Neural cell (in vitro differentiated cells): ENCODE data around the gene TMEFF2. TPM values are rescaled to one million over a fixed set of nuclear protein-coding genes. Genes with fewer than 3 reads are reported as not detected.

ENCODE experiments used
- H2AFZ ChIP-seq: fragments of 200-600, 300-800 bp; sonication (generic), shearing (Covaris generic); 2 replicates; pipeline ENCODE4 v1.6.0; 2014; ENCODE audit warnings: low read depth, mild to moderate bottlenecking, antibody characterized with exemption, low read length, moderate library complexity
- H3F3A ChIP-seq: fragments of 200-600 bp; shearing (Covaris generic); 2 replicates; pipeline ENCODE4 v1.6.1; 2016; ENCODE audit warnings: mild to moderate bottlenecking, moderate library complexity, mixed read lengths, antibody characterized with exemption, low read length; ENCODE audit not compliant: insufficient read depth, poor library complexity, severe bottlenecking
- H3K27ac ChIP-seq: fragments of 200-600, 300-800 bp; sonication (generic), shearing (Covaris generic); 2 replicates; pipeline ENCODE4 v1.5.1; 2014; ENCODE audit warnings: mild to moderate bottlenecking, low read length, moderate library complexity
- H3K27me3 ChIP-seq: fragments of 300-800, 200-600 bp; sonication (generic), shearing (Covaris generic); 2 replicates; pipeline ENCODE4 v1.6.0; 2014; ENCODE audit warnings: mild to moderate bottlenecking, low read depth, low read length, moderate library complexity; ENCODE audit not compliant: insufficient read depth
- H3K36me3 ChIP-seq: fragments of 300-800, 200-600 bp; sonication (generic), shearing (Covaris generic); 2 replicates; pipeline ENCODE4 v1.5.1; 2014; ENCODE audit warnings: mild to moderate bottlenecking, antibody characterized with exemption, low read length, moderate library complexity; ENCODE audit not compliant: insufficient read depth
- H3K4me2 ChIP-seq: fragments of 300-800, 200-600 bp; sonication (generic), shearing (Covaris generic); 2 replicates; pipeline ENCODE4 v1.6.0; 2014; ENCODE audit warnings: mild to moderate bottlenecking, low read length
- H3K4me3 ChIP-seq: fragments of 300-800, 200-600 bp; sonication (generic), shearing (Covaris generic); 2 replicates; pipeline ENCODE4 v1.5.1; 2014; ENCODE audit warnings: mild to moderate bottlenecking, low read length, moderate library complexity
- H3K79me2 ChIP-seq: fragments of 200-600 bp; shearing (Covaris generic); replicated peaks from 2 replicates; pipeline ENCODE4 v1.6.0; 2014; ENCODE audit warnings: mild to moderate bottlenecking, low read length, moderate library complexity; ENCODE audit not compliant: insufficient read depth
- H3K9ac ChIP-seq: fragments of 300-800, 200-600 bp; sonication (generic), shearing (Covaris generic); 2 replicates; pipeline ENCODE4 v1.6.1; 2016; ENCODE audit warnings: mild to moderate bottlenecking, low read length, mixed read lengths
- H3K9me2 ChIP-seq: fragments of 200-600 bp; shearing (Covaris generic); 2 replicates; pipeline ENCODE4 v1.6.1; 2016; ENCODE audit warnings: mild to moderate bottlenecking, low read length, mixed read lengths; ENCODE audit not compliant: insufficient read depth
- H3K9me3 ChIP-seq: fragments of 200-600, 300-800 bp; sonication (generic), shearing (Covaris generic); 2 replicates; pipeline ENCODE4 v1.6.1; 2016; ENCODE audit warnings: mild to moderate bottlenecking, mixed run types, low read length, moderate library complexity, mixed read lengths
- H4K20me1 ChIP-seq: fragments of 200-600 bp; shearing (Covaris generic); 2 replicates; pipeline ENCODE4 v1.6.1; 2016; ENCODE audit warnings: mild to moderate bottlenecking, mixed run types; ENCODE audit not compliant: insufficient read depth
- EP300 ChIP-seq: fragments of 450-650 bp; conservative IDR thresholded peaks from 2 replicates; pipeline ENCODE4 v1.6.1; 2014; ENCODE audit warnings: antibody characterized with exemption, mild to moderate bottlenecking, moderate library complexity; ENCODE audit not compliant: poor library complexity, severe bottlenecking
- EZH2 ChIP-seq: fragments of 200-600, 300-800 bp; shearing (Covaris generic), sonication (generic); IDR thresholded peaks from 2 replicates; pipeline ENCODE4 v1.6.1; 2014; ENCODE audit warnings: antibody characterized with exemption, low read length, borderline replicate concordance, mild to moderate bottlenecking; ENCODE audit not compliant: insufficient read depth, poor library complexity, severe bottlenecking
- RAD21 ChIP-seq: fragments of 450-650 bp; conservative IDR thresholded peaks from 2 replicates; pipeline ENCODE4 v1.6.1; 2014; ENCODE audit warnings: antibody characterized with exemption, mild to moderate bottlenecking, moderate library complexity
- SMC3 ChIP-seq: fragments of 450-650 bp; conservative IDR thresholded peaks from 2 replicates; pipeline ENCODE4 v1.6.1; 2014; ENCODE audit warnings: antibody characterized with exemption, mild to moderate bottlenecking, moderate library complexity; ENCODE audit not compliant: poor library complexity
- TAF1 ChIP-seq: IDR thresholded peaks from 2 replicates; pipeline ENCODE4 v1.6.1; 2012; ENCODE audit warnings: low read depth
- polyA plus RNA-seq: library from polyadenylated mRNA; depleted of rRNA; stranded (reverse); fragments of >200 nt; gene quantifications from 2 replicates; pipeline ENCODE4 v1.2.3, GENCODE V29; 2014
- TF ChIP-seq, protein P1 (sequence below): fragments of 450-650 bp; IDR thresholded peaks from 2 replicates; pipeline ENCODE4 v1.5.1; 2014; ENCODE audit warnings: antibody characterized with exemption, mild to moderate bottlenecking, moderate library complexity; ENCODE audit not compliant: poor library complexity, severe bottlenecking
- TF ChIP-seq, protein P2 (sequence below): IDR thresholded peaks from 2 replicates; pipeline ENCODE4 v1.6.1; 2012; ENCODE audit warnings: borderline replicate concordance

TMEFF2 gene
- polyA plus RNA-seq, 1 donor from 2014 or later = 24.6 TPM

DNA sequence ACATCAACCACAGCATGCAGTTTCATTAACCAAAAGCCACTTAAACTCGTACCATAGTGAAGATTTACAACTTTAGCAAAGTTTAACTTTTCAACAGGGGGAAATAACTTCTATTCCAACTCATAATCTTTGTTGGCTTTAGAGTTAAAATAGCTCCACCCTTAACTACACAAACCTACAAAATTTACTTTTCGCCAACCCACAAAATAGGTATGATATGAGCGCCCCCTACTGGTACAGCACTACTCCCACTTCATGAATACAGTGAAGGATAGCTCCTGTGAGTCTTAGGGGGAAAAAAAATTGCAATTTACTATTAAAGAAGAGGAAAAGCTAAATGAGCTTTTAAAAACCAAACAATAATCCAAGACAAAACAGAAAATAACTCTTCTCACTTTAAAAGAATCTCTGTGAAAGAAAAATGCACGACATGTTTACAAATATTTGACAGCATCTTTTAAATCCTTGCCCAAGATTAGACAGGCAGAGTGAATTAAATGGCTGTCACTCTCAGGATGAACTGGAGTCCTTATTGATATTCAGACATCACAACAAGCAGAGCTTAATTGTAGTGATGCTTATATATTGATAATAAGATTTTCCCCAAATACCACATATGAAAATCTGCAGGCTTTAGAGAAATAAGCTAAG lies 32.2 kb downstream of the TMEFF2 start:
- no peak overlapping the region for H3K4me3 ChIP-seq
- no peak overlapping the region for H3K9ac ChIP-seq
- H3K27me3 ChIP-seq = no peaks in the 10 kb centered on the region
- no peaks in the 10 kb centered on the region for H3K9me3 ChIP-seq
- H3K79me2 ChIP-seq = no peaks in the 10 kb centered on the region
- H3K9me2 ChIP-seq = no peaks in the 10 kb centered on the region
- no peak overlapping the region for H3K27ac ChIP-seq
- H3F3A ChIP-seq = no peaks in the 10 kb centered on the region
- TF ChIP-seq EP300 (peak; percentile 26), RAD21 (peak; percentile 90), SMC3 (peak; percentile 88), EZH2 (no peak)
- TF ChIP-seq, protein P1, sequence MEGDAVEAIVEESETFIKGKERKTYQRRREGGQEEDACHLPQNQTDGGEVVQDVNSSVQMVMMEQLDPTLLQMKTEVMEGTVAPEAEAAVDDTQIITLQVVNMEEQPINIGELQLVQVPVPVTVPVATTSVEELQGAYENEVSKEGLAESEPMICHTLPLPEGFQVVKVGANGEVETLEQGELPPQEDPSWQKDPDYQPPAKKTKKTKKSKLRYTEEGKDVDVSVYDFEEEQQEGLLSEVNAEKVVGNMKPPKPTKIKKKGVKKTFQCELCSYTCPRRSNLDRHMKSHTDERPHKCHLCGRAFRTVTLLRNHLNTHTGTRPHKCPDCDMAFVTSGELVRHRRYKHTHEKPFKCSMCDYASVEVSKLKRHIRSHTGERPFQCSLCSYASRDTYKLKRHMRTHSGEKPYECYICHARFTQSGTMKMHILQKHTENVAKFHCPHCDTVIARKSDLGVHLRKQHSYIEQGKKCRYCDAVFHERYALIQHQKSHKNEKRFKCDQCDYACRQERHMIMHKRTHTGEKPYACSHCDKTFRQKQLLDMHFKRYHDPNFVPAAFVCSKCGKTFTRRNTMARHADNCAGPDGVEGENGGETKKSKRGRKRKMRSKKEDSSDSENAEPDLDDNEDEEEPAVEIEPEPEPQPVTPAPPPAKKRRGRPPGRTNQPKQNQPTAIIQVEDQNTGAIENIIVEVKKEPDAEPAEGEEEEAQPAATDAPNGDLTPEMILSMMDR = peak; percentile 89
- TF ChIP-seq, protein P2, sequence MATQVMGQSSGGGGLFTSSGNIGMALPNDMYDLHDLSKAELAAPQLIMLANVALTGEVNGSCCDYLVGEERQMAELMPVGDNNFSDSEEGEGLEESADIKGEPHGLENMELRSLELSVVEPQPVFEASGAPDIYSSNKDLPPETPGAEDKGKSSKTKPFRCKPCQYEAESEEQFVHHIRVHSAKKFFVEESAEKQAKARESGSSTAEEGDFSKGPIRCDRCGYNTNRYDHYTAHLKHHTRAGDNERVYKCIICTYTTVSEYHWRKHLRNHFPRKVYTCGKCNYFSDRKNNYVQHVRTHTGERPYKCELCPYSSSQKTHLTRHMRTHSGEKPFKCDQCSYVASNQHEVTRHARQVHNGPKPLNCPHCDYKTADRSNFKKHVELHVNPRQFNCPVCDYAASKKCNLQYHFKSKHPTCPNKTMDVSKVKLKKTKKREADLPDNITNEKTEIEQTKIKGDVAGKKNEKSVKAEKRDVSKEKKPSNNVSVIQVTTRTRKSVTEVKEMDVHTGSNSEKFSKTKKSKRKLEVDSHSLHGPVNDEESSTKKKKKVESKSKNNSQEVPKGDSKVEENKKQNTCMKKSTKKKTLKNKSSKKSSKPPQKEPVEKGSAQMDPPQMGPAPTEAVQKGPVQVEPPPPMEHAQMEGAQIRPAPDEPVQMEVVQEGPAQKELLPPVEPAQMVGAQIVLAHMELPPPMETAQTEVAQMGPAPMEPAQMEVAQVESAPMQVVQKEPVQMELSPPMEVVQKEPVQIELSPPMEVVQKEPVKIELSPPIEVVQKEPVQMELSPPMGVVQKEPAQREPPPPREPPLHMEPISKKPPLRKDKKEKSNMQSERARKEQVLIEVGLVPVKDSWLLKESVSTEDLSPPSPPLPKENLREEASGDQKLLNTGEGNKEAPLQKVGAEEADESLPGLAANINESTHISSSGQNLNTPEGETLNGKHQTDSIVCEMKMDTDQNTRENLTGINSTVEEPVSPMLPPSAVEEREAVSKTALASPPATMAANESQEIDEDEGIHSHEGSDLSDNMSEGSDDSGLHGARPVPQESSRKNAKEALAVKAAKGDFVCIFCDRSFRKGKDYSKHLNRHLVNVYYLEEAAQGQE = no peak
- H2AFZ ChIP-seq = no peak overlapping the region
- no peak overlapping the region for H3K4me2 ChIP-seq
- H4K20me1 ChIP-seq = no peaks in the 10 kb centered on the region
- no peaks in the 10 kb centered on the region for H3K36me3 ChIP-seq

DNA sequence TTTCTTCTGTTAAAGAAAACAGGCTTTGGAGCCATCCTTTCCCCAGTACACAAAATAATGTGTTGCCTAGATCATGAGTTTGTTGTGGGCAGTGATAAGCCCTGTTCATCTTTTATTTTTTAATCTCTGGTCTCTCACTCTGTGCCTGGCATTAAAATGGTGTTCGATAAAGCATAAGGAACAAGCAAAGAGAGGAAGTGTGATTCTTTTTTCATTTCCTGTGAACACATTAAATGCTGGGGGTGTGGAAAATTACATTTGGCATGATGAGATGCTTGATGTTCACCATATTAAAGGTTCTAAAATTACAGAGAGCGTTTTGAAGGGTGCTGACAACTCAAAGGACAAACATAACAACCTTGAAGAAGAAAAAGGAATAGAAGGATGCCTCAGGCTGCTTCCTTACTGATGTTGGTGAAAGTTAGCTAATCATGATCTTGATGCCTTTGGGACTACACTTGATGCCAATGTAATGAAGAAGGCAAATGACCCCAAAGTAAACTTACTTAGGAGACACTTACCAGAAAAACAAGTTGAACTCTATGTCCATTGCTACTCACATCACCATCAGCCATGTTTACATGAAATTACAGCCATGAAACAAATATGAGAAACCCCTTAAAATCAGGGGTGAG lies 33.0 kb downstream of the TMEFF2 start:
- H3K4me3 ChIP-seq = no peak overlapping the region
- H3K79me2 ChIP-seq = no peaks in the 10 kb centered on the region
- H3F3A ChIP-seq = no peaks in the 10 kb centered on the region
- no peaks in the 10 kb centered on the region for H3K9me2 ChIP-seq
- H3K4me2 ChIP-seq = no peak overlapping the region
- H3K27me3 ChIP-seq = no peaks in the 10 kb centered on the region
- no peak overlapping the region for H3K9ac ChIP-seq
- no peak overlapping the region for H2AFZ ChIP-seq
- TF ChIP-seq RAD21 (no peak), TAF1 (no peak), SMC3 (no peak)
- TF ChIP-seq, protein P1 = no peak
- TF ChIP-seq, protein P2 = no peak
- no peaks in the 10 kb centered on the region for H3K9me3 ChIP-seq
- no peaks in the 10 kb centered on the region for H3K36me3 ChIP-seq
- no peak overlapping the region for H3K27ac ChIP-seq
- H4K20me1 ChIP-seq = no peaks in the 10 kb centered on the region
